Nephron progenitor cell (in vitro differentiated cells): ENCODE measurements around the gene CCL1.

Source experiments
- DNase-seq: peaks from one replicate; pipeline ENCODE4 v3.0.0; 2021
- H3K27ac Mint-ChIP-seq: 2 replicates; pipeline ENCODE4 v1.8.0; 2021; ENCODE audit warnings: mild to moderate bottlenecking, moderate library complexity, mixed read lengths
- H3K27me3 Mint-ChIP-seq: 2 replicates; pipeline ENCODE4 v1.8.0; 2021; ENCODE audit warnings: mild to moderate bottlenecking, low read depth, mixed read lengths; ENCODE audit not compliant: poor library complexity
- H3K36me3 Mint-ChIP-seq: 2 replicates; pipeline ENCODE4 v1.8.0; 2021; ENCODE audit warnings: low read depth, mixed read lengths
- H3K4me1 Mint-ChIP-seq: 2 replicates; pipeline ENCODE4 v1.8.0; 2021; ENCODE audit warnings: mixed read lengths
- H3K4me3 Mint-ChIP-seq: 2 replicates; pipeline ENCODE4 v1.8.0; 2021; ENCODE audit warnings: mild to moderate bottlenecking, moderate library complexity, mixed read lengths
- H3K9me3 Mint-ChIP-seq: 2 replicates; pipeline ENCODE4 v1.8.0; 2021; ENCODE audit warnings: mild to moderate bottlenecking, moderate library complexity, mixed read lengths
- CTCF ChIP-seq: fragments of 200-600 bp; sonication (generic); IDR thresholded peaks from 2 replicates; pipeline ENCODE4 v1.5.0; 2021; ENCODE audit warnings: antibody characterized with exemption

CCL1 gene

GRCh38 chr17:34368946-34369500 lies 6.0 kb upstream of the CCL1 start:
- Mint-ChIP-seq H3K4me3 (no peak overlapping the region), H3K27me3 (peaks cover 15% of the 10 kb centered on the region), H3K27ac (no peak overlapping the region), H3K36me3 (no peaks in the 10 kb centered on the region), H3K4me1 (peaks cover 17% of the 10 kb centered on the region), H3K9me3 (no peaks in the 10 kb centered on the region)
- no peak for DNase-seq
- TF ChIP-seq CTCF, result no peak

DNA sequence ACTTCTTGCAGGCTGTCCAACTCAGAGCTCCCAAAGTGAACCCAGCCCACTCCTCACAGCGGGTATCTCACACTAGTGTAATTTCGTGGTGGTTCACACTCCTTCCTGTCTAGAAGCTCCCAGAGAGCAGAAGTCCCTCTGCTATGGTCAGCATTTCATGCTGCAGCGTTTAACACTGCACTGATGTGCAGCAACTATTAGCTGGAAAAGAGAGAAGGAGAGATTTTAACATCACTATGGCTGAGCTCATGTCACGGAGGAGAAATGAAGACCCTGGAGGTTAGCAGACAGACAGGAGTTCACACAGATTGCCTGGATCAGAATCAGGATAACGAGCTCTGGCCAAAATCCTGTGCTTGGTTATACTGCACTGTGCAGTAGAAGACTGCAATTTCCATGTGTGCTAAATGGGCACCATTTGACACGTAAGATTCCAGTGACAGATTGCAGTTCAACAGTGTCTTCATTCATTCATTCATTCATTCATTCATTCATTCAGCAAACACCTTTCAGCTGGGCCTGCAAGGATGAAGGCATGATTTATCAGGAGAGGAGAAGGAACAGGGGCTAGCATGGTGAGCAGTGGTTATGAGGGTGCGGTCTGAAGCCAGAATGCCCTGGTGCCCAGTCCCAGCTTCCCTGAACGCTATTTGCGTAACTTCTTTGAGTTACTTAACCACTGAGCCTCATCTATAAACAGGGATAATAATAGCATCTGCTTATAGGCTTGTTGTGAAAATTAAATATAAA lies 5.3 kb upstream of the CCL1 start:
- Mint-ChIP-seq H3K9me3 (no peaks in the 10 kb centered on the region), H3K4me3 (no peak overlapping the region), H3K27ac (no peak overlapping the region), H3K4me1 (peaks cover 17% of the 10 kb centered on the region), H3K27me3 (peaks cover 13% of the 10 kb centered on the region), H3K36me3 (no peaks in the 10 kb centered on the region)
- DNase-seq, result no peak
- TF ChIP-seq CTCF, result no peak

- no peak for TF ChIP-seq CTCF
- DNase-seq, result no peak
- Mint-ChIP-seq H3K36me3 (no peaks in the 10 kb centered on the region), H3K4me1 (peaks cover 17% of the 10 kb centered on the region), H3K27me3 (peaks cover 19% of the 10 kb centered on the region), H3K4me3 (no peak overlapping the region), H3K9me3 (no peaks in the 10 kb centered on the region), H3K27ac (no peak overlapping the region)
Observed at GRCh38 chr17:34367486-34368195, 4.6 kb upstream of the CCL1 start.

DNA sequence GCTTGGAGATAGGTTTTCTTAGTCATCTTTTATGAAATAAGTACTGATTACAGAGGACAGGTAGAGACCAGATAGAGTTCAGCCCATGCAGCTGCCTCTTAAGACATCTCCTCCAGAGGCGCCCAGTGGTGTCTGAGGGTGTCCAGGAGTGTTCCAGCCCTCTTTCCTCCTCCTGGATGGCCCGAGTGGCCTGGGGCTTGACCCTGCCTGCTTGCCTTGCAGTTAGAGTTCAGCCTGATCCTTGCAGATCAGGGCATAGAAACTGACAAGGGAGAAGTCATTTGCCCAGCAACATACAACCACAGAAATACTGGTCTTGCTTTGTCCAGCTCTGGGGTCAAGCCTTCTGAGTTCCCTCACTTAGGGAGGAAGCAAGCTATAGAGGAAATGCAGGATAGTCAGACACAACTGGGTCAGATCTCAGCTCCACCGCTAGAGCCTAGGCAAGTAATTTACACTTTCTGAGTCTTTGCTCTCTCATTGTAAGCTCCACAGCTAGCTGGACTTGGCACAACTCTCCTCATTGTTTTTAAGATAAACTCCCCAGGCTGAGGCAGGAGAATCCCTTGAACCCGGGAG lies 3.6 kb upstream of the CCL1 start:
- Mint-ChIP-seq H3K4me3 (no peak overlapping the region), H3K9me3 (no peaks in the 10 kb centered on the region), H3K27ac (no peak overlapping the region), H3K36me3 (no peaks in the 10 kb centered on the region), H3K4me1 (peaks cover 17% of the 10 kb centered on the region), H3K27me3 (peaks cover 28% of the 10 kb centered on the region)
- DNase-seq, result no peak
- no peak for TF ChIP-seq CTCF

DNA sequence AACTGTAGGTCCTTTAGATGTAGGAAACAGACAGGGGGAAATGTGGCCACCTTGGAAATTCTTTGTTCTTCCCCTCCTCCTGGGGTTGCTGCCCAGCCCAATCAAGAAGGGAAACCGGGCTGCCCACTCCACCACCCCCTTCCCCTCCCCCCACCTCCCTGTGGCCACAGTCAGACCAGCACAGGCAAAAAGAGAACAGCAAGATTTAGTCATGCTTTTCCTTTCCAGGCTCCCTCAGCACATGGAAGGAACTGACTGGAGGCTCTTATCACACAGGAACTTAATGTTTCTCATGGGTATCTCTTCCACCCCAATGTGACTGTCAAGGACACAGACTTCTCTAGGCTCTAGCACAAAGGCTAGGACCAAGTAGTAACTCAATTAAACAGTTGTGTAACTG lies 3.0 kb upstream of the CCL1 start:
- DNase-seq, result no peak
- peaks cover 11% of the 10 kb centered on the region for H3K4me1 Mint-ChIP-seq
- no peaks in the 10 kb centered on the region for H3K36me3 Mint-ChIP-seq
- H3K27me3 Mint-ChIP-seq, result peaks cover 28% of the 10 kb centered on the region
- no peak for TF ChIP-seq CTCF
- no peak overlapping the region for H3K27ac Mint-ChIP-seq
- no peaks in the 10 kb centered on the region for H3K9me3 Mint-ChIP-seq
- H3K4me3 Mint-ChIP-seq, result no peak overlapping the region
